HCT116 (cell line): ENCODE data around the gene NTN5.

Experiments
- CEBPB ChIP-seq: IDR thresholded peaks from 2 replicates; pipeline ENCODE4 v1.6.1; 2012; ENCODE audit warnings: low read depth
- CTCF ChIP-seq, 3 experiments: fragments of 200-600 bp in 1 of 3; sonication (generic) in 1 of 3; IDR thresholded peaks in 2 of 3; conservative IDR thresholded peaks in 1 of 3; 2 replicates each; pipeline ENCODE4 v1.5.1; 2012 to 2017; ENCODE audit warnings: low read depth in 2 of 3, low read length in 2 of 3, antibody characterized with exemption in 1 of 3, borderline replicate concordance in 1 of 3, control low read depth in 1 of 3, mild to moderate bottlenecking in 1 of 3, mixed read lengths in 1 of 3, mixed run types in 1 of 3, moderate library complexity in 1 of 3; ENCODE audit not compliant: insufficient read depth in 1 of 3
- EGR1 ChIP-seq: IDR thresholded peaks from 2 replicates; pipeline ENCODE4 v1.6.1; 2012; ENCODE audit warnings: low read depth
- EZH2 ChIP-seq: fragments of 200-600 bp; sonication (generic); IDR thresholded peaks from 2 replicates; pipeline ENCODE4 v1.6.1; 2017; ENCODE audit warnings: antibody characterized with exemption, mixed run types
- EZH2phosphoT487 ChIP-seq: fragments of 200-600 bp; IDR thresholded peaks from 2 replicates; pipeline ENCODE4 v1.6.1; 2018; ENCODE audit warnings: antibody characterized with exemption, borderline replicate concordance
- POLR2A ChIP-seq: IDR thresholded peaks from 2 replicates; pipeline ENCODE4 v1.7.0; 2011; ENCODE audit warnings: borderline replicate concordance; ENCODE audit not compliant: insufficient read depth, insufficient read length; ENCODE audit errors: extremely low read depth
- POLR2AphosphoS5 ChIP-seq: IDR thresholded peaks from 2 replicates; pipeline ENCODE4 v1.6.1; 2011; ENCODE audit warnings: mild to moderate bottlenecking, low read depth, low read length, moderate library complexity
- SIN3A ChIP-seq: IDR thresholded peaks from 2 replicates; pipeline ENCODE4 v1.6.1; 2012; ENCODE audit warnings: low read depth
- TCF7L2 ChIP-seq: IDR thresholded peaks from 2 replicates; pipeline ENCODE4 v1.7.0; 2011; ENCODE audit warnings: borderline replicate concordance, inconsistent platforms; ENCODE audit not compliant: insufficient read depth, insufficient read length; ENCODE audit errors: extremely low read depth

- TF ChIP-seq CTCF (IDR thresholded peaks at IDR 0.05 in 2 of 3, conservative IDR thresholded peaks at IDR 0.05 in 1 of 3; ENCODE audit: borderline replicate concordance in 1 of 3, insufficient read depth in 1 of 3, low read depth in 2 of 3, low read length in 2 of 3), result no peak
- TF ChIP-seq POLR2A, result no peak
- TF ChIP-seq TCF7L2, result no peak
- TF ChIP-seq EZH2phosphoT487, result no peak
- no peak for TF ChIP-seq SIN3A
- no peak for TF ChIP-seq POLR2AphosphoS5
- no peak for TF ChIP-seq EZH2
- TF ChIP-seq CEBPB, result no peak
- no peak for TF ChIP-seq EGR1
Measured at GRCh38 chr19:48673436-48674100, 751 bp upstream of the NTN5 start.
